Neural cell (in vitro differentiated cells): ENCODE measurements around the gene FAS. TPM values are rescaled to one million over a fixed set of nuclear protein-coding genes. Genes with fewer than 3 reads are reported as not detected.

ENCODE experiments used
- H2AFZ ChIP-seq: fragments of 200-600, 300-800 bp; sonication (generic), shearing (Covaris generic); 2 replicates; pipeline ENCODE4 v1.6.0; 2014; ENCODE audit warnings: low read depth, mild to moderate bottlenecking, antibody characterized with exemption, low read length, moderate library complexity
- H3F3A ChIP-seq: fragments of 200-600 bp; shearing (Covaris generic); 2 replicates; pipeline ENCODE4 v1.6.1; 2016; ENCODE audit warnings: mild to moderate bottlenecking, moderate library complexity, mixed read lengths, antibody characterized with exemption, low read length; ENCODE audit not compliant: insufficient read depth, poor library complexity, severe bottlenecking
- H3K27ac ChIP-seq: fragments of 200-600, 300-800 bp; sonication (generic), shearing (Covaris generic); 2 replicates; pipeline ENCODE4 v1.5.1; 2014; ENCODE audit warnings: mild to moderate bottlenecking, low read length, moderate library complexity
- H3K27me3 ChIP-seq: fragments of 300-800, 200-600 bp; sonication (generic), shearing (Covaris generic); 2 replicates; pipeline ENCODE4 v1.6.0; 2014; ENCODE audit warnings: mild to moderate bottlenecking, low read depth, low read length, moderate library complexity; ENCODE audit not compliant: insufficient read depth
- H3K36me3 ChIP-seq: fragments of 300-800, 200-600 bp; sonication (generic), shearing (Covaris generic); 2 replicates; pipeline ENCODE4 v1.5.1; 2014; ENCODE audit warnings: mild to moderate bottlenecking, antibody characterized with exemption, low read length, moderate library complexity; ENCODE audit not compliant: insufficient read depth
- H3K4me2 ChIP-seq: fragments of 300-800, 200-600 bp; sonication (generic), shearing (Covaris generic); 2 replicates; pipeline ENCODE4 v1.6.0; 2014; ENCODE audit warnings: mild to moderate bottlenecking, low read length
- H3K4me3 ChIP-seq: fragments of 300-800, 200-600 bp; sonication (generic), shearing (Covaris generic); 2 replicates; pipeline ENCODE4 v1.5.1; 2014; ENCODE audit warnings: mild to moderate bottlenecking, low read length, moderate library complexity
- H3K79me2 ChIP-seq: fragments of 200-600 bp; shearing (Covaris generic); replicated peaks from 2 replicates; pipeline ENCODE4 v1.6.0; 2014; ENCODE audit warnings: mild to moderate bottlenecking, low read length, moderate library complexity; ENCODE audit not compliant: insufficient read depth
- H3K9ac ChIP-seq: fragments of 300-800, 200-600 bp; sonication (generic), shearing (Covaris generic); 2 replicates; pipeline ENCODE4 v1.6.1; 2016; ENCODE audit warnings: mild to moderate bottlenecking, low read length, mixed read lengths
- H3K9me2 ChIP-seq: fragments of 200-600 bp; shearing (Covaris generic); 2 replicates; pipeline ENCODE4 v1.6.1; 2016; ENCODE audit warnings: mild to moderate bottlenecking, low read length, mixed read lengths; ENCODE audit not compliant: insufficient read depth
- H3K9me3 ChIP-seq: fragments of 200-600, 300-800 bp; sonication (generic), shearing (Covaris generic); 2 replicates; pipeline ENCODE4 v1.6.1; 2016; ENCODE audit warnings: mild to moderate bottlenecking, mixed run types, low read length, moderate library complexity, mixed read lengths
- H4K20me1 ChIP-seq: fragments of 200-600 bp; shearing (Covaris generic); 2 replicates; pipeline ENCODE4 v1.6.1; 2016; ENCODE audit warnings: mild to moderate bottlenecking, mixed run types; ENCODE audit not compliant: insufficient read depth
- CTCF ChIP-seq: fragments of 450-650 bp; IDR thresholded peaks from 2 replicates; pipeline ENCODE4 v1.5.1; 2014; ENCODE audit warnings: antibody characterized with exemption, mild to moderate bottlenecking, moderate library complexity; ENCODE audit not compliant: poor library complexity, severe bottlenecking
- EP300 ChIP-seq: fragments of 450-650 bp; conservative IDR thresholded peaks from 2 replicates; pipeline ENCODE4 v1.6.1; 2014; ENCODE audit warnings: antibody characterized with exemption, mild to moderate bottlenecking, moderate library complexity; ENCODE audit not compliant: poor library complexity, severe bottlenecking
- EZH2 ChIP-seq: fragments of 200-600, 300-800 bp; shearing (Covaris generic), sonication (generic); IDR thresholded peaks from 2 replicates; pipeline ENCODE4 v1.6.1; 2014; ENCODE audit warnings: antibody characterized with exemption, low read length, borderline replicate concordance, mild to moderate bottlenecking; ENCODE audit not compliant: insufficient read depth, poor library complexity, severe bottlenecking
- MXI1 ChIP-seq: fragments of 450-650 bp; conservative IDR thresholded peaks from 2 replicates; pipeline ENCODE4 v1.6.1; 2014; ENCODE audit warnings: antibody characterized with exemption, mild to moderate bottlenecking; ENCODE audit not compliant: poor library complexity, severe bottlenecking
- POLR2AphosphoS5 ChIP-seq: IDR thresholded peaks from 2 replicates; pipeline ENCODE4 v1.6.1; 2012
- RAD21 ChIP-seq: fragments of 450-650 bp; conservative IDR thresholded peaks from 2 replicates; pipeline ENCODE4 v1.6.1; 2014; ENCODE audit warnings: antibody characterized with exemption, mild to moderate bottlenecking, moderate library complexity
- REST ChIP-seq: IDR thresholded peaks from 2 replicates; pipeline ENCODE4 v1.6.1; 2012; ENCODE audit warnings: borderline replicate concordance
- SMC3 ChIP-seq: fragments of 450-650 bp; conservative IDR thresholded peaks from 2 replicates; pipeline ENCODE4 v1.6.1; 2014; ENCODE audit warnings: antibody characterized with exemption, mild to moderate bottlenecking, moderate library complexity; ENCODE audit not compliant: poor library complexity
- TAF1 ChIP-seq: IDR thresholded peaks from 2 replicates; pipeline ENCODE4 v1.6.1; 2012; ENCODE audit warnings: low read depth
- polyA plus RNA-seq: library from polyadenylated mRNA; depleted of rRNA; stranded (reverse); fragments of >200 nt; gene quantifications from 2 replicates; pipeline ENCODE4 v1.2.3, GENCODE V29; 2014

The FAS gene
- polyA plus RNA-seq, 1 donor from 2014 or later: 2.5 TPM

GRCh38 chr10:88964869-88965415 is 25.7 kb upstream of the FAS start:
- no peaks in the 10 kb centered on the region for H4K20me1 ChIP-seq
- no peaks in the 10 kb centered on the region for H3K9me2 ChIP-seq
- no peaks in the 10 kb centered on the region for H3K9me3 ChIP-seq
- H3K27ac ChIP-seq: no peak overlapping the region
- TF ChIP-seq EZH2 (no peak), SMC3 (no peak), TAF1 (no peak), REST (no peak), RAD21 (no peak), MXI1 (no peak), POLR2AphosphoS5 (no peak), CTCF (no peak), EP300 (no peak)
- H3K4me3 ChIP-seq: no peak overlapping the region
- no peaks in the 10 kb centered on the region for H3K27me3 ChIP-seq
- H3F3A ChIP-seq: no peaks in the 10 kb centered on the region
- no peaks in the 10 kb centered on the region for H3K36me3 ChIP-seq
- no peak overlapping the region for H3K4me2 ChIP-seq
- H2AFZ ChIP-seq: no peak overlapping the region
- no peaks in the 10 kb centered on the region for H3K79me2 ChIP-seq
- H3K9ac ChIP-seq: no peak overlapping the region

- TF ChIP-seq CTCF (no peak), TAF1 (no peak), MXI1 (no peak), SMC3 (no peak), EZH2 (no peak), REST (no peak), POLR2AphosphoS5 (no peak)
- H3K79me2 ChIP-seq: no peaks in the 10 kb centered on the region
- no peak overlapping the region for H3K27ac ChIP-seq
- H3K27me3 ChIP-seq: no peaks in the 10 kb centered on the region
- H3K9ac ChIP-seq: no peak overlapping the region
- H2AFZ ChIP-seq: no peak overlapping the region
- no peak overlapping the region for H3K4me2 ChIP-seq
- no peaks in the 10 kb centered on the region for H3K9me3 ChIP-seq
- no peaks in the 10 kb centered on the region for H4K20me1 ChIP-seq
- no peaks in the 10 kb centered on the region for H3K36me3 ChIP-seq
- no peaks in the 10 kb centered on the region for H3F3A ChIP-seq
- no peak overlapping the region for H3K4me3 ChIP-seq
- H3K9me2 ChIP-seq: no peaks in the 10 kb centered on the region
These were observed 23.8 kb upstream of the FAS start for GRCh38 chr10:88966797-88967196.
